ENCODE measurements around the gene GHITM. TPM values are rescaled to one million over a fixed set of nuclear protein-coding genes. Genes with fewer than 3 reads are reported as not detected.

GHITM gene
- total and polyA plus RNA-seq, 2 of the 8 experiments (the other 6 are each of a cell fraction or from before 2014, with no cell fraction given) = 86.2 to 97.0 TPM

GRCh38 chr10:84098667-84099066 is 40.6 kb upstream of the GHITM start:
- ChIA-PET CTCF (ENCODE audit: partially characterized antibody) (interaction anchor here (0.8 to 1.8 kb wide), 7 partner anchors 8 to 112 kb away, joined by 3 to 6 read pairs (median 4); no protein-coding TSS in a partner anchor), POLR2A (ENCODE audit: partially characterized antibody) (no interaction called here)
- Histone ChIP-seq H3K9ac (replicated peaks in 1 of 4; ENCODE audit: extremely low read depth in 1 of 4, low read depth in 3 of 4, low read length in 3 of 4) (no peak overlapping the region), H3K4ac (replicated peaks; ENCODE audit: insufficient read length, low read depth, low read length) (no peak overlapping the region), H4K20me1 (replicated peaks in 1 of 2; ENCODE audit: control insufficient read depth in 1 of 2, insufficient read depth in 2 of 2, low read length in 2 of 2) (no peaks in the 10 kb centered on the region), H3K4me2 (ENCODE audit: insufficient read depth in 1 of 2, low read depth in 2 of 2, low read length in 2 of 2) (no peak overlapping the region), H2BK120ac (replicated peaks; ENCODE audit: low read depth, low read length) (no peak overlapping the region), H2BK5ac (ENCODE audit: low read depth, low read length) (no peak overlapping the region), H3K79me1 (ENCODE audit: low read depth, low read length) (no peaks in the 10 kb centered on the region), H2BK20ac (ENCODE audit: low read length) (no peak overlapping the region), H3K79me2 (ENCODE audit: control insufficient read depth in 1 of 2, insufficient read depth in 2 of 2, low read length in 2 of 2) (no peaks in the 10 kb centered on the region), H4K8ac (ENCODE audit: extremely low read depth, insufficient read depth, low read length) (no peak overlapping the region), H3K27me3 (replicated peaks in 1 of 4; ENCODE audit: control insufficient read depth in 3 of 4, extremely low read depth in 1 of 4, insufficient read depth in 3 of 4, low read length in 3 of 4) (no peaks in the 10 kb centered on the region), H3K56ac (replicated peaks; ENCODE audit: insufficient read length, low read depth, low read length) (no peak overlapping the region), H3K23ac (ENCODE audit: insufficient read length) (no peak overlapping the region), H2BK12ac (ENCODE audit: low read depth, low read length) (no peak overlapping the region), H3K4me3 (ENCODE audit: extremely low read depth in 1 of 4, insufficient read depth in 2 of 4, low read depth in 3 of 4, low read length in 4 of 4) (no peak overlapping the region), H3K18ac (ENCODE audit: extremely low read depth, low read length) (no peak overlapping the region), H4K5ac (ENCODE audit: insufficient read length, low read depth, low read length) (no peak overlapping the region), H3K36me3 (ENCODE audit: control insufficient read depth in 2 of 4, insufficient read depth in 4 of 4, low read length in 3 of 4) (no peaks in the 10 kb centered on the region), H3K9me3 (ENCODE audit: insufficient read depth in 2 of 2, low read depth in 1 of 2, low read length in 1 of 2) (no peaks in the 10 kb centered on the region), H2AK5ac (ENCODE audit: low read depth, low read length) (no peak overlapping the region), H3K14ac (ENCODE audit: insufficient read length) (no peak overlapping the region), H2AFZ (ENCODE audit: low read length) (no peak overlapping the region), H4K91ac (replicated peaks; ENCODE audit: insufficient read length, low read length) (no peak overlapping the region), H3K27ac (ENCODE audit: low read depth, low read length) (no peak overlapping the region), H3K23me2 (ENCODE audit: low read depth, low read length) (no peaks in the 10 kb centered on the region), H2BK15ac (ENCODE audit: low read length) (no peak overlapping the region), H3K4me1 (replicated peaks in 1 of 4; ENCODE audit: control insufficient read depth in 3 of 4, insufficient read depth in 4 of 4, low read length in 3 of 4) (no peaks in the 10 kb centered on the region)
- 80% methylated on average over 2 of the region's 2 CpGs; no CpG with 5 or more reads in 1 of the 2 experiments for whole genome bisulfite sequencing, 2 experiments (ENCODE audit: extremely low coverage in 1 of 2, insufficient coverage in 1 of 2, insufficient read length in 1 of 2, insufficient replicate concordance in 2 of 2, low coverage in 1 of 2, low lambda C conversion rate in 2 of 2, missing lambda C conversion rate in 1 of 2)
- no peak for DNase-seq (ENCODE audit: low read depth in 1 of 2, low spot score in 2 of 2)
- FAIRE-seq = no peak
- TF ChIP-seq KDM4A (IDR thresholded peaks at IDR 0.05; ENCODE audit: low read depth, low read length, severe bottlenecking) (no peak), RBBP5 (IDR thresholded peaks at IDR 0.05; ENCODE audit: borderline replicate concordance, low read depth, low read length) (no peak), RFX5 (IDR thresholded peaks at IDR 0.05; ENCODE audit: borderline replicate concordance, low read depth, low read length) (no peak), SAP30 (IDR thresholded peaks at IDR 0.05; ENCODE audit: insufficient read depth, insufficient replicate concordance, low read length) (no peak), SIRT6 (IDR thresholded peaks at IDR 0.05; ENCODE audit: low read length) (no peak), PHF8 (conservative IDR thresholded peaks at IDR 0.05; ENCODE audit: low read depth, low read length) (no peak), SP1 (IDR thresholded peaks at IDR 0.05; ENCODE audit: low read depth, low read length) (no peak), EP300 (IDR thresholded peaks at IDR 0.05; ENCODE audit: borderline replicate concordance in 1 of 2, low read depth in 2 of 2, low read length in 2 of 2) (no peak), TBP (IDR thresholded peaks at IDR 0.05; ENCODE audit: low read depth, low read length) (no peak), ASH2L (IDR thresholded peaks at IDR 0.05; ENCODE audit: low read length) (no peak), JUN (IDR thresholded peaks at IDR 0.05; ENCODE audit: low read depth, low read length) (no peak), CEBPB (IDR thresholded peaks at IDR 0.05; ENCODE audit: low read depth, low read length) (no peak), NANOG (IDR thresholded peaks at IDR 0.05; ENCODE audit: insufficient read depth, low read depth, low read length, poor library complexity, severe bottlenecking) (no peak), E2F6 (IDR thresholded peaks at IDR 0.05) (no peak)

Measured in H1 (cell line).